GM12864 (cell line): Measurements from ENCODE around the gene PPP1R27.

Experiments
- DNase-seq: peaks from one replicate; pipeline ENCODE4 v3.0.0-alpha.2; 2011; ENCODE audit warnings: low read depth
- H3K4me3 ChIP-seq: 2 replicates; pipeline ENCODE4 v1.5.1; 2011; ENCODE audit warnings: mild to moderate bottlenecking, low read depth, low read length, control low read depth
- TF ChIP-seq, protein P1 (sequence below): IDR thresholded peaks from 2 replicates; pipeline ENCODE4 v1.5.1; 2011; ENCODE audit warnings: low read depth, mild to moderate bottlenecking, moderate library complexity, low read length, control low read depth, inconsistent platforms; ENCODE audit errors: missing control alignments

PPP1R27 gene

DNA sequence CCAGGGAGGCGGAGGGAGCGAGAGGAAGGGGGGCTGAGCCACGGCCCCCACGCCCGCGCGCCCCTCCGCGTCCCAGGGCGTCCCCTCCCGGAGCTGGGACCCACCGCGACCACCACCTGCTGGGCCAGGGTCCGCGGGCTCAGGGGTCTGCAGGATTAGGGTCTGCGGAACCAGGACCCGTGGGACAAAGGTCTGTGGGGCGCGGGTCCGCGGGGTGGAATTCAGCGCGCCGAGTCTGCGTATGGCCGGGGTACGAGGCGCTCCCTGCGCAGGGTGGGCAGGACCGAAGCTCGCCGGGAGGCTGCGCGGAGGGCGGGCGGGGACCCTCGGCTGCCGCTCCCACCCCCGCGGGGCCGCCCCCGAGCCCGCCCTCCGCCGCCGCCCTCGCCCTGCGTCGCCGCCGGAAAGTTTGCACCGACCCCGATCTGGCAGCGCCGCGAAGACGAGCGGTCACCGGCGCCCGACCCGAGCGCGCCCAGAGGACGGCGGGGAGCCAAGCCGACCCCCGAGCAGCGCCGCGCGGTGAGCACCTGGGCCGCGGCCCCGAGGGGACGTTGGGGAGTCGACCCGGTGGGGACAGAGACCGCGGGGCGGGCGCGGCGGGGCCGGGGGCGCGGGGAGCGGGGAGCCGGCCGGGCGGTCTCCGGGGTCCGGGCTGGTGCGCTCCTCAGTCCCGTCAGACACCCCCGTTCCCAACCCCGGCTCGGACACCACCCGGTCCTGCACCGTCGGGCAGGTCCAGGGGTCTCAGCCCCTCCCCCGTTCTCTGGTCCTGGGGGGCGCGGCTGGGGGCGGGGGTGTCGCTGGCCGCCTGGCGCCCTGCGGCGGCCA lies 30.9 kb downstream of the PPP1R27 start, which contains the start of gene GCGR:
Gene GCGR, plus strand, starts transcription at position 423 of the 831 bp plus-strand sequence. CDS start 4,869 bp downstream, outside the sequence.
- no peak for DNase-seq
- TF ChIP-seq, protein P1, sequence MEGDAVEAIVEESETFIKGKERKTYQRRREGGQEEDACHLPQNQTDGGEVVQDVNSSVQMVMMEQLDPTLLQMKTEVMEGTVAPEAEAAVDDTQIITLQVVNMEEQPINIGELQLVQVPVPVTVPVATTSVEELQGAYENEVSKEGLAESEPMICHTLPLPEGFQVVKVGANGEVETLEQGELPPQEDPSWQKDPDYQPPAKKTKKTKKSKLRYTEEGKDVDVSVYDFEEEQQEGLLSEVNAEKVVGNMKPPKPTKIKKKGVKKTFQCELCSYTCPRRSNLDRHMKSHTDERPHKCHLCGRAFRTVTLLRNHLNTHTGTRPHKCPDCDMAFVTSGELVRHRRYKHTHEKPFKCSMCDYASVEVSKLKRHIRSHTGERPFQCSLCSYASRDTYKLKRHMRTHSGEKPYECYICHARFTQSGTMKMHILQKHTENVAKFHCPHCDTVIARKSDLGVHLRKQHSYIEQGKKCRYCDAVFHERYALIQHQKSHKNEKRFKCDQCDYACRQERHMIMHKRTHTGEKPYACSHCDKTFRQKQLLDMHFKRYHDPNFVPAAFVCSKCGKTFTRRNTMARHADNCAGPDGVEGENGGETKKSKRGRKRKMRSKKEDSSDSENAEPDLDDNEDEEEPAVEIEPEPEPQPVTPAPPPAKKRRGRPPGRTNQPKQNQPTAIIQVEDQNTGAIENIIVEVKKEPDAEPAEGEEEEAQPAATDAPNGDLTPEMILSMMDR = no peak
- H3K4me3 ChIP-seq = no peak within 1 kb of the TSS

DNA sequence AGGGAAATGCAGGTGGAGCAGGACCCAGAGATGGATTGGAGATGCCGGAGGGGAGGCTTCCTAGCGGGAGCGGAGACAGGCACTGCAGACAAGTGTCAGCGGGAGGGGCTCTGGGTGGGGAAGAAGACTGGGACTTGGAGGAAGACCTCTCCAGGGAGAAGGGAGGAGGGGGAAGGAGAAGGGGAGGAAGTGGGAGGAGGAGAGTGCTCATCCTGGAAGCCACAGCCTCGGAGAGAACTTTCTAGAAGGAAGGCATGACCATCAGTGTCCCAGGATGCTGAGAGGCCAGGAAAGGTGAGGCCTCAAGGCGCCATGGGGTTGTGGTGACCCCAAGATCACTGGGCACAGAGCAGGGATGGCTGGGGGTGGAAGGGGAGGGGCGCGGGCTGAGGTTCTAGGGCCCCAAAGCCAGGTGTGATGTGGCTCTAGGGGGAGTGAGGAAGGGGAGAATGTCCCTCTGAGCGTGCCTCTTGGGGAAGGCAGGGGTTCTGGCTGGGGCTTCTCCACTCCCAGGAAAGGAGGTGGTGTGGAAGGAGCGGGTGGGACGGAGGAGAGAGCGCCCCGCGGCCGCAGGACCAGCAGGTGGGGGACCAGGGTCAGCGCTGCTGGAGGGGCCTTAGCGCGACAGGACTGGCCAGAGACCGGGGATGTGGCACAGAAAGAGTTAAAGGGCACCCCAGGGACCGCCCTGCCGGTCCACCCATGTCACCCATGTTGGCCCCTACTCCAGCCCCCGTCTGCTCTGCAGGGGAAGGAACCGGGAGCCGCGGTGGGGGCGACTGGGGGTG lies 31.8 kb downstream of the PPP1R27 start:
- TF ChIP-seq, protein P1 = no peak
- no peak for DNase-seq
- no peak overlapping the region for H3K4me3 ChIP-seq

DNA sequence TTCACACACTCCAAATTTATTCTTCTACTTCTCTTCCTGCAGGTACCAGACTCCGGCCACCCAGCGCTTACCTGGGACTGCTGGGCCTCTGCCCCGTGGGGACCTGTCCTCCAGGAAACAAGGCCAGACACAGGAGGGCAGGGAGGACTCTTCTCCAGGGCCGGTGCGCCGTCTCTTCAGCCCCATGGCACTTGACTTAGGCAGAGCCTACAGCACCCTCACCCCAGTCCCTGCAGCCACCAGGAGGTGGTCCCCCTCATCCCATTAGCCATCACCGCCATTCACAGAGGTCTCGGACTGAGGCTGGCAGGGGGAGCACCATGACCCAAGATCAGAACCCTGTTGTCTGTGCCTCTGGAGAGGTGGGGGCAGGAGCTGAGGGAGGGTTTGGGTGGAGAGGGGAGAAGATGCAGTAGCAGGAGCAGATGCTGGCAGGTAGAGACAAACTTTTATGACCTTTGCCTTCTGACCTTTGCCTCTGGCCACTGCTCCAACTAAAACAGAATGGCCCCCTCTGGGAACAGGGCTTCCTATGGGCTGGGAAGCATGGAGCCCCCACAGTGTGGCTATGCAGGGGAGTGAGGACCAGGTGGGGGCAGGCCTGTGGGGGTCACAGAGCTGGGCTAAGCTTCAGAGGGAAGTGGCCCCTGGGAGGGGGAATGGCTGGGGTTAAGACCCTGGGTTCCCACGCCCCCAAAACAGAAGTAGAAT lies 32.6 kb downstream of the PPP1R27 start:
- no peak overlapping the region for H3K4me3 ChIP-seq
- no peak for DNase-seq
- TF ChIP-seq, protein P1 = no peak

DNA sequence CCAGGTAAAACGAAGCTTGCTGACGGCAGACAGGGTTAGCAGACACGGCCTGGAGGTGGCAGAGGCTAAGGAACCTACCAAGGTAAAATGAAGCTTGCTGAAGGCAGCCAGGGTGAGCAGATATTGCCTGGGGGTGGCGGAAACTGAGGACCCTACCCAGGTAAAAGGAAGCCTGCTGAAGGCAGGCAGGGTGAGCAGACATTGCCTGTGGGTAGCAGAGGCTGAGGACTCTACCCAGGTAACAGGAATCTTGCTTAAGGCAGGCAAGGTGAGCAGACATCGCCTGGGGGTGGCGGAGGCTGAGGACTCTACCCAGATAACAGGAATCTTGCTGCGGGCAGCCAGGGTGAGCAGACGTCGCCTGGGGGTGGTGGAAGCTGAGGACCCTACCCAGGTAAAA lies 33.5 kb downstream of the PPP1R27 start:
- TF ChIP-seq, protein P1 = no peak
- H3K4me3 ChIP-seq = no peak overlapping the region
- DNase-seq = no peak

DNA sequence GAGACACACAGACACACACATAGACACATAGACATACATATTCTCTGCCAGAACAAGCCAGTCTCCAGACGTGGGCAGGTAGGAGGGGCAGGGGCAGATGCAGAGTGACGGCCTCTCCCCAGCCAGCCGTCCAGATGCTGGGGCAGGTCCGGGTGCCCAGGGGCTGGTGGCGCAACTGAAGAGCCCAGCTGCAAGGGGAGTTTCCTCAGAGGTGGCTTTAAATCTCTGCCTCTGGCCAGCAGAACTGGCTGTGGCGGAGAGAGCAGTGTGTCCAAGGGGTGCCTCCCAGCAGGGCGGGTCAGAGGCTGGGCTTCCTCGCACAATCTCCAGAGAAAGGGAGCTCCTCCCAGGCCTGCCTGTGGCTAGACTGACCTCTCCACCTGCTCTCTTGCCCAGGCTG lies 40.3 kb downstream of the PPP1R27 start:
- TF ChIP-seq, protein P1 = no peak
- no peak for DNase-seq
- H3K4me3 ChIP-seq = no peak overlapping the region

DNA sequence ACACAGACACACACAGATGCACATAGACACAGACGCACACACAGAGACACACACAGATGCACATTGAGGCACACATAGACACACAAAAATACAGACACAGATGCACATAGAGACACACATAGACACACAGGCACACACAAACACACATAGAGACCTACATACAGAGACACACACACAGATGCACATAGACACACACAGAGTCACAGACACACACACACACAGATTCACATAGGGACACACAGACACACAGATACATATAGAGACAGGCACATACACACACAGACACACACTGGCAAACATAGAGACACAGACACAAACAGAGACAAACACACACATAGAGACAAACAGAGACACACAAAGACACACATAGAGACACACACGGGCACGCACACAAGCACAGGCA lies 40.8 kb downstream of the PPP1R27 start:
- H3K4me3 ChIP-seq = no peak overlapping the region
- DNase-seq = no peak
- TF ChIP-seq, protein P1 = no peak
